Caki2 (cell line): Measurements from ENCODE around the gene CNOT9. TPM values are rescaled to one million over a fixed set of nuclear protein-coding genes. Genes with fewer than 3 reads are reported as not detected.

Experiments used
- DNase-seq: peaks from one replicate; pipeline ENCODE4 v3.0.0-alpha.2; 2015; ENCODE audit warnings: low read depth
- in situ Hi-C: cut with HindIII; loops from 2 replicates; pipeline ENCODE4 v1.10.0; 2016; ENCODE audit warnings: low sequenced_read_pairs, low pct_unique_long_range_greater_than_20kb, mixed read lengths
- total RNA-seq: library from RNA; depleted of rRNA; stranded (reverse); fragments of >200 nt; shearing (Covaris generic); gene quantifications from 2 replicates; pipeline ENCODE4 v1.2.3, GENCODE V29; 2014; ENCODE audit warnings: low replicate concordance; rRNA removed

The CNOT9 gene
- total RNA-seq, 1 experiment from 2014 or later, result 69.8 TPM

- DNase-seq, result no peak
- in situ Hi-C loops, result no loop called here
Measured at GRCh38 chr2:218631837-218632236, 63.2 kb downstream of the CNOT9 start.

- DNase-seq, result no peak
- in situ Hi-C loops, result no loop called here
Measured at GRCh38 chr2:218635719-218636118, 67.1 kb downstream of the CNOT9 start.

DNA sequence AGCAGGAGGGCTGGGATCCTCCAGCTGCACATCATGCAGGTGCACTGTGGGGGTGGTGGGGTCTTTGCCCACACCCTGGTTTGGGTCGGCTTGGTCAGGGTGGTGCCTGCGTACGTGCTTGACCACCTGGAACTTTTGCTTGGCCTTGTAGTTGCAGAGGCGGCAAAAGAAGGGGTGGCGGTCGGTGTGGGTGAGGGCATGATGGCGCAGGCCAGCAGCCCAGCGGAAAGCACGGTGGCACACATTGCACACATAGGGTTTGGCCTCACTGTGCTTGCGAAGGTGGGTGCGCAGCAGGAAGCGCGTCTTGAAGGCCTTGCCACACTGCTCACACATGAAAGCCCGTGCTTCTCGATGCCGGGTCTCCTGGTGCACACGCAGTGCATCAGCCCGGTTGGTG, 69.7 kb downstream of the CNOT9 start:
- in situ Hi-C loops, result no loop called here
- DNase-seq, result no peak

GRCh38 chr2:218642121-218642656, 73.5 kb downstream of the CNOT9 start:
- in situ Hi-C loops, result no loop called here
- no peak for DNase-seq

DNA sequence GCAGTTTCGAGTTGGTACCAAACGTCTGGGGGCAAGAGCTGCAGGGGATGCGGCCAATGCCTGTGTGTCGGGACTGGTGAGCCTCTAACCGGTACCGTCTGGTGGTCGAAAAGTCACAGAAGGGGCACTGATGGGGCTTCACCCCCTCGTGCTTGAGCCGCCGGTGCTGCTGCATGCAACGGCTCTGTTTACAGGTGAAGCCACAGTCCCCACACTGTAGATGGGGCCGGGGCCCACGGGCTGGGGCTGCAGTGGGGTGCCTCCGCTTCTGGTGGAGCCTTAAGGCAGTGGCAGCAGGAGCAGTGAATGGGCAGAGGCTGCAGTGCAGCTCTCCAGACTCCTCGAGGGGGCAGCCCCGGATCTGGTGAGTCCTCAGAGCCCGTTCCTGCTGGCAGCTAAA, 74.1 kb downstream of the CNOT9 start:
- in situ Hi-C loops, result no loop called here
- DNase-seq, result no peak

- no peak for DNase-seq
- in situ Hi-C loops, result no loop called here
Measured at GRCh38 chr2:218643751-218644310, 75.2 kb downstream of the CNOT9 start.

DNA sequence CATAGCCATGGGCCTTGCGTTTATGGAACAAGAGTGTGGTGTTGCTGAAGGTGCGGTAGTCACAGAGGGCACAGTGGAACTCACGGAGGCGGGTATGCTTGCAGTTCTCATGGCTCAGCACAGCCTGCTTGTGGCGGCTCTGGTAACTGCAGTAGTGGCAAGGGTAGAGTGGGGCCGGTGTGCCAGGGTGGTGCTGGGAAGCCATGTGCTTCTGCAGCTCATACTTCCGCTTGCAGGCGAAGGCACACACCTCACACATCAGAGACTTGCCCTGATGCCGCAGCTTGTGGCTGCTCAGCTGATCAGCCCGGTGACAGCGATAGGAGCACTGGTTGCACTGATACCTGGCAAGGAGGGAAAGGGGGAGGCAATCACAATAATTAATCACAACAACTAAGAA, 76.1 kb downstream of the CNOT9 start:
- no peak for DNase-seq
- in situ Hi-C loops, result no loop called here

- DNase-seq, result peak; percentile 97
- in situ Hi-C loops, result no loop called here
Measured at GRCh38 chr2:218645126-218645525, 76.5 kb downstream of the CNOT9 start.

Other genes with a start within 250 kb of the CNOT9 start
- 0.57 and 3.2 TPM in 2 replicates for gene CATIP, start 212.0 kb upstream of the CNOT9 start, total RNA-seq
- gene SLC11A1, start 186.6 kb upstream of the CNOT9 start, total RNA-seq, result 1.4 and 3.0 TPM in 2 replicates
- gene CTDSP1, start 169.0 kb upstream of the CNOT9 start, total RNA-seq, result 53.8 and 73.6 TPM in 2 replicates
- not detected in 2 replicates for gene VIL1, start 149.7 kb upstream of the CNOT9 start, total RNA-seq
- gene USP37, start 488 bp upstream of the CNOT9 start, total RNA-seq, result 9.5 and 11.5 TPM in 2 replicates
- gene PLCD4, start 39.1 kb downstream of the CNOT9 start, total RNA-seq, result 4.3 and 11.9 TPM in 2 replicates
- 1.4 and 5.4 TPM in 2 replicates for gene ZNF142, start 90.8 kb downstream of the CNOT9 start, total RNA-seq
- gene BCS1L, start 90.8 kb downstream of the CNOT9 start, total RNA-seq, result 7.1 and 17.4 TPM in 2 replicates
- gene RNF25, start 103.2 kb downstream of the CNOT9 start, total RNA-seq, result 22.7 and 28.5 TPM in 2 replicates
- gene STK36, start 103.2 kb downstream of the CNOT9 start, total RNA-seq, result 7.3 and 9.4 TPM in 2 replicates
- gene TTLL4, start 142.0 kb downstream of the CNOT9 start, total RNA-seq, result 1.9 and 8.0 TPM in 2 replicates
- gene CYP27A1, start 213.3 kb downstream of the CNOT9 start, total RNA-seq, result not detected in 2 replicates